ENCODE data around the gene TRIM23.

DNA sequence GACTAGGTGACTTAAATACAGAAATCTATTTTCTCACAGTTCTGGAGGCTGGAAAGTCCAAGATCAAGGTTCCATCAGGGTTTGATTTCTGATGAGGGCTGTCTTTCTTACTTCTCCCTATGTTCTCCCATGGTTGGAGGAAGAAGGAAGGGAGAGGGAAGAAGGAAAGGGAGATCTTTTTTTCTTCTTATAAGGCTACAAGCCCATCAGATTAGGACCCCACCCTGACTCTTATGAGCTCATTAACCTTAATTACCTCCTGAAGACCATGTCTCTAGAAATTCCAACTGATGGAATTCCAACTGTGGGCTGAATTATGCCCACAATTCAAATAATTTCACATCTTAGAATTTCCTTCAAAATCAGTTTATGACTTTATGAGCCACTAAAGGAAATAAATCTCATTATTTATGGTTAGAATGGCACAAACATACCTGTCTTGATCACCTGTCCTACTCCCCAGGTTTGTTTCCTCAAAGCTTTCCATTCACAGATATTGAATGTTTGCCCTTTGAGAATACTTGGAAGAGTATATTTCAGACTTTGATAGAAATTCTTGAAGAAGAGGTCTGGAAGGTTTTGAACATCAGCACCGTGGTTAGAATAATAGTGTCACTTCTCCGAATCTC, 53.4 kb downstream of the TRIM23 start:
- no peak for TF ChIP-seq USF2 (IDR thresholded peaks at IDR 0.05)
- TF ChIP-seq POLR2A (IDR thresholded peaks at IDR 0.05; ENCODE audit: low read length) = no peak
- no peak for TF ChIP-seq RFX5 (IDR thresholded peaks at IDR 0.05)
- TF ChIP-seq CTCF (IDR thresholded peaks at IDR 0.05) = no peak
- TF ChIP-seq MAZ (IDR thresholded peaks at IDR 0.05; ENCODE audit: borderline replicate concordance, low read depth, low read length) = no peak
- TF ChIP-seq NFE2L2 (conservative IDR thresholded peaks at IDR 0.05; ENCODE audit: low read length) = no peak
